Left lung (tissue), 10 donors: ENCODE data around the gene TMED10. TPM values are rescaled to one million over a fixed set of nuclear protein-coding genes. Genes with fewer than 3 reads are reported as not detected.

Source experiments
- ATAC-seq: fragments of 200-7000 bp; cut with Tn5 transposase; one replicate; pipeline ENCODE4 v1.9.1; 2020; ENCODE audit warnings: moderate library complexity
- DNase-seq, 4 donors: peaks; one replicate each; pipeline ENCODE4 v3.0.0-alpha.2; 2013 to 2020
- H3K27ac ChIP-seq, 2 donors: fragments of 200-600 bp; sonication (generic) in 1 of 2; one replicate each; pipeline versions ENCODE4 v1.5.0 to v1.8.0; 2020 to 2021
- H3K27me3 ChIP-seq, 2 donors: fragments of 200-600 bp; sonication (generic) in 1 of 2; one replicate each; pipeline versions ENCODE4 v1.5.0 to v1.8.0; 2020 to 2021
- H3K36me3 ChIP-seq, 2 donors: fragments of 200-600 bp; sonication (generic) in 1 of 2; one replicate each; pipeline versions ENCODE4 v1.5.0 to v1.8.0; 2020 to 2021
- H3K4me1 ChIP-seq, 2 donors: fragments of 200-600 bp; one replicate each; pipeline ENCODE4 v1.8.0; 2021
- H3K4me3 ChIP-seq, 2 donors: fragments of 200-600 bp; sonication (generic) in 1 of 2; one replicate each; pipeline versions ENCODE4 v1.5.0 to v1.8.0; 2020 to 2021; ENCODE audit warnings: mild to moderate bottlenecking in 1 of 2
- H3K9me3 ChIP-seq, 2 donors: fragments of 200-600 bp; sonication (generic) in 1 of 2; one replicate each; pipeline versions ENCODE4 v1.5.0 to v1.8.0; 2020 to 2021
- intact Hi-C, 2 donors: fragments of 100-400 bp; cut with DNase I; formaldehyde crosslinking; loops; one replicate each; pipeline versions ENCODE4 v1.11.2 to v1.14.2; 2022
- polyA plus RNA-seq, 6 donors: library from polyadenylated mRNA; unstranded; fragments of 120-200 nt; gene quantifications; one replicate each; pipeline ENCODE4 v1.2.1, GENCODE V29; 2013; ENCODE audit not compliant: insufficient read length in 6 of 6
- total RNA-seq, 2 donors: library from RNA; stranded (reverse); fragmentation: NEBNext Ultra II Directional; extraction: Animal tissue kit (Norgen Biotek cat#: 25700); gene quantifications; one replicate each; pipeline ENCODE4 v1.2.1, GENCODE V29; 2021
- TF ChIP-seq, protein P1 (sequence below), 2 donors: fragments of 200-600 bp; sonication (generic) in 1 of 2; IDR thresholded peaks; one replicate each; pipeline versions ENCODE4 v1.5.0 to v1.8.0; 2021; ENCODE audit warnings: antibody characterized with exemption in 2 of 2
- donor health status: DM: no; HTN: yes; CAD: no.
- donor health status: DM: no; HTN: no; CAD: no.

Gene TMED10
- total and polyA plus RNA-seq, 8 donors, result 171 to 391 (median 197) TPM

DNA sequence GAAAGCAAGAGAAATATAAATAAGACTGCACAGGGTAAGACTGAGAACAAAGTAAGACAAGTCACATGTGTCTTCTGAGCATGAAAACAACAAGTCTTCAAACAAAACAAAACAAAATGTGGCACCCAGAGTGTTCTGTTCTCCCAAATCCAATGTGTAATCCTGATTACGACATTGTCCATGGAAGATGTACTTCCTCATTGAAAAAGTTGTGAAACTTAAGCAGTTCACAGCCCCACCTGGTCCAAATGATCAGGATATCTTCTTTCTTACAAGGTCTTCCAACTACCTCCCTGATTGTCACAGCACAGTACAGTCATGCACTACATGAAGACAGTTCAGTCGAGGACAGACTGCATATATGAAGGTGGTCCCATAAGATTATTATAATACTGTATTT lies 26.3 kb downstream of the TMED10 start:
- intact Hi-C loops, result no loop called here
- H3K4me1 ChIP-seq, result peaks cover 12 to 67% of the 10 kb centered on the region in 2 donors

DNA sequence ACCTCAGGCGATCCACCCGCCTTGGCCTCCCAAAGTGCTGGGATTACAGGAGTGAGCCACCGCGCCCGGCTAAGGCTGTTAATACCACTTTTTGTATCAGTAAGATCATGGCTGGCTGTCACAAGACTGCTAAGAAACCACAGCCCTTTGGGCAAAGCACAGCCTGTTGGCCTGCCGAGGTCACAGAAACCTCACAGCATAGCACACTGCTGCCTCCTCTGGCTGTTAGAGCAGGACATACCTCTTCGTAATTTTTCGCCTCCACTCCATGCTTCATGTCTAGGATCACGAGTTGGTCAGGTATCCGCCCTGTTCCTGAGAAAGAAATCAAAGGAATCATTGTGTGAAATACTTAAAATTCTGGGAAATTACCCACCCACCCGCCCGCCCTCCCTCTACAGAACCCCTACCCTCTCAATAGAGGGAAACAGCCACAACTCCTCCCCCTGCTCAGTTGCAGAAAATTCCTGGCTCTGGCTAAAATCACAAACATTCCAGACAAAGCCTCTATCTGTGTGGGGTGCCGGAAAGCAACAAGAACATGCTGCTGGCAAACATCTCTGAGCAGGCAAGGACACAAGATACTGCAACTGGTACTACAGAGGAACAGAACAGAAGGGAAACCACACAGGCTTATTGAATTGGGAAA lies 28.9 kb downstream of the TMED10 start:
- no peaks in the 10 kb centered on the region for H3K27me3 ChIP-seq
- peaks cover 12 to 84% of the 10 kb centered on the region in 2 donors for H3K4me1 ChIP-seq
- DNase-seq (peak in 3 of 4 donors; percentile 42 to 83 (median 76)), ATAC-seq (peak; percentile 93)
- intact Hi-C loops, result no loop called here
- TF ChIP-seq, protein P1, sequence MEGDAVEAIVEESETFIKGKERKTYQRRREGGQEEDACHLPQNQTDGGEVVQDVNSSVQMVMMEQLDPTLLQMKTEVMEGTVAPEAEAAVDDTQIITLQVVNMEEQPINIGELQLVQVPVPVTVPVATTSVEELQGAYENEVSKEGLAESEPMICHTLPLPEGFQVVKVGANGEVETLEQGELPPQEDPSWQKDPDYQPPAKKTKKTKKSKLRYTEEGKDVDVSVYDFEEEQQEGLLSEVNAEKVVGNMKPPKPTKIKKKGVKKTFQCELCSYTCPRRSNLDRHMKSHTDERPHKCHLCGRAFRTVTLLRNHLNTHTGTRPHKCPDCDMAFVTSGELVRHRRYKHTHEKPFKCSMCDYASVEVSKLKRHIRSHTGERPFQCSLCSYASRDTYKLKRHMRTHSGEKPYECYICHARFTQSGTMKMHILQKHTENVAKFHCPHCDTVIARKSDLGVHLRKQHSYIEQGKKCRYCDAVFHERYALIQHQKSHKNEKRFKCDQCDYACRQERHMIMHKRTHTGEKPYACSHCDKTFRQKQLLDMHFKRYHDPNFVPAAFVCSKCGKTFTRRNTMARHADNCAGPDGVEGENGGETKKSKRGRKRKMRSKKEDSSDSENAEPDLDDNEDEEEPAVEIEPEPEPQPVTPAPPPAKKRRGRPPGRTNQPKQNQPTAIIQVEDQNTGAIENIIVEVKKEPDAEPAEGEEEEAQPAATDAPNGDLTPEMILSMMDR (IDR thresholded peaks at IDR 0.05), result peak in 1 of 2 donors; percentile 29
- peak overlapping the region; percentile 62 to 73 for H3K27ac ChIP-seq
- H3K36me3 ChIP-seq, result peaks cover 0 to 34% of the 10 kb centered on the region in 2 donors
- no peaks in the 10 kb centered on the region for H3K9me3 ChIP-seq
- H3K4me3 ChIP-seq, result no peak overlapping the region

More for the DNA sequence above, 26.3 kb downstream of the TMED10 start:
- DNase-seq (no peak), ATAC-seq (no peak)
- TF ChIP-seq, protein P1 (IDR thresholded peaks at IDR 0.05), result no peak
- Histone ChIP-seq H3K9me3 (no peaks in the 10 kb centered on the region), H3K27ac (no peak overlapping the region), H3K27me3 (no peaks in the 10 kb centered on the region), H3K36me3 (peaks cover 0 to 25% of the 10 kb centered on the region in 2 donors), H3K4me3 (no peak overlapping the region)

DNA sequence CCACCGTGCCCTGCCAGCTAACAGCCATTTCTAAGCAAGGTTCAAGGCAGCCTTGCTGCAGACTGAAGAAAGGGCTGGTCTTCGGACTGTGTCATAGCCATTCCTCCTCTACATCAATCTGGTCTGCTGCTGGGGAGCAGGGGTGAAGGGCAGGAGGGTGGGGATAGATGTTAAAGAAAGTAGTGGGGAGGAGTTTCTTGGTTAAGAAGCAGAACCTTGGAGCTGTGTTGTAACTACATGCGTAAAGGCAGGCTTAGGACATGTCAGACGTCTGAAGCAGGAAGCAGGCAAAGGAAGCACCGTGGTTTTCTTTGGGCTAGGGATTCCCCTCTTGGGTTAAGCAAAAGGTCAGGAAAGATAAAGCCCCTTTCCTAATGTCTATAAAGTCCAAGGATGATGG lies 31.5 kb downstream of the TMED10 start:
- ATAC-seq, result peak; percentile 35
- TF ChIP-seq, protein P1 (IDR thresholded peaks at IDR 0.05), result no peak
- Histone ChIP-seq H3K4me1 (peaks cover 16 to 85% of the 10 kb centered on the region in 2 donors), H3K9me3 (no peaks in the 10 kb centered on the region), H3K4me3 (no peak overlapping the region), H3K36me3 (peaks cover 0 to 17% of the 10 kb centered on the region in 2 donors), H3K27me3 (no peaks in the 10 kb centered on the region), H3K27ac (peak overlapping the region; percentile 13 to 64)
- DNase-seq, result peak in 1 of 4 donors; percentile 59
- intact Hi-C loops, result no loop called here

DNA sequence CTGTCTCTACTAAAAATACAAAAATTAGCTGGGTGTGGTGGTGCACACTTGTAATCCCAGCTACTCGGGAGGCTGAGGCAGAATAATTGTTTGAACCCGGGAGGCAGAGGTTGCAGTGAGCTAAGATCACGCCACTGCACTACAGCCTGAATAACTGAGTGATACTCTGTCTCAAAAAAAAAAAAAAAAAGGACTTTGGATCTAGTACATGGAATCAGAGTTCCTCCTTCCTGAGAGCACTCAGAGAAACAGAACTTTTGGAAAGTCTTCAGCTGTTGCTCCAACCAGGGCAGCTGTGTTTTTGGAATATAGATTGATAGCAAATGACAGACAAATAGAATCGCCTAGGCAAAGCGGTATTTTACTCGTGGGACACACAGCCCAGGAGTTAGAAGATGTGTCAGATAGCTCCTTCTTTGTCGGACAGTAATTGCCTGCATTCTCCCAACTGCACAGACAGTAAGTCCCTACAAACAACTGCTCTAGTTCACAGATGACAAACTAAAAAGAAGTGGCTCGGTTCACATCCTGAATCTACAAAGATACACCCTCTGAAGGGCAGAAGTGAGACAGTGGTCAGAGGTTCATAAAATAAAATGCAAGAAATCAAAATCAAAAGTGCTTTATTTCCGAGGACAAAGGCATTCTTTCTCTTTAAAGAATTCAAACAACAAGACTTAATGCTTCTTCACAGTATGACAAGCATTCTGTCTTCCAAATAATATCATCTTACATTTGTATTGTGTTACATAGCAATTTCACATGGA lies 32.5 kb downstream of the TMED10 start:
- H3K27me3 ChIP-seq, result no peaks in the 10 kb centered on the region
- peak overlapping the region; percentile 13 to 64 for H3K27ac ChIP-seq

More for the DNA sequence above, 32.5 kb downstream of the TMED10 start:
- ATAC-seq (no peak), DNase-seq (no peak)
- TF ChIP-seq, protein P1 (IDR thresholded peaks at IDR 0.05), result no peak
- Histone ChIP-seq H3K4me3 (no peak overlapping the region), H3K4me1 (peaks cover 20 to 88% of the 10 kb centered on the region in 2 donors), H3K36me3 (peaks cover 0 to 16% of the 10 kb centered on the region in 2 donors), H3K9me3 (no peaks in the 10 kb centered on the region)
- intact Hi-C loops, result no loop called here
